Lower leg skin (tissue), 4 donors: ENCODE measurements around the gene GNG2. TPM values are rescaled to one million over a fixed set of nuclear protein-coding genes. Genes with fewer than 3 reads are reported as not detected.

Experiments used
- DNase-seq, 2 donors: peaks; one replicate each; pipeline ENCODE4 v3.0.0-alpha.2; 2019; ENCODE audit warnings: low spot score in 2 of 2
- H3K4me3 ChIP-seq: fragments of 200-600 bp; sonication (generic); 2 replicates; pipeline ENCODE4 v1.5.1; 2017; ENCODE audit warnings: mild to moderate bottlenecking, low read depth; ENCODE audit not compliant: poor library complexity, severe bottlenecking
- POLR2A ChIP-seq, 2 donors: fragments of 450-650 bp; IDR thresholded peaks; one replicate each; pipeline ENCODE4 v1.6.1; 2016 to 2017; ENCODE audit warnings: antibody characterized with exemption in 2 of 2, mild to moderate bottlenecking in 1 of 2, moderate library complexity in 1 of 2
- WGBS, 2 donors: methylation state at CpG; one replicate each; pipeline ENCODE4 v1.1.5; 2018; 5-methylcytosine and 5-hydroxymethylcytosine counted together
- intact Hi-C: fragments of 100-400 bp; cut with DNase I; formaldehyde crosslinking; loops from one replicate; pipeline ENCODE4 v1.15.0; 2023; ENCODE audit warnings: low total_unique reads
- total RNA-seq, 4 donors: library from RNA; depleted of rRNA; stranded (reverse); fragments of >200 nt; gene quantifications; one replicate each; pipeline ENCODE4 v1.1.0, GENCODE V29; 2016
- TF ChIP-seq, protein P1 (sequence below), 3 donors: fragments of 450-650 bp; IDR thresholded peaks; one replicate each; pipeline ENCODE4 v1.5.1; 2016; ENCODE audit warnings: antibody characterized with exemption in 3 of 3, mild to moderate bottlenecking in 3 of 3, moderate library complexity in 2 of 3

GNG2 gene
- total RNA-seq, 4 donors from 2014 or later = 4.0 to 6.6 (median 5.0) TPM

DNA sequence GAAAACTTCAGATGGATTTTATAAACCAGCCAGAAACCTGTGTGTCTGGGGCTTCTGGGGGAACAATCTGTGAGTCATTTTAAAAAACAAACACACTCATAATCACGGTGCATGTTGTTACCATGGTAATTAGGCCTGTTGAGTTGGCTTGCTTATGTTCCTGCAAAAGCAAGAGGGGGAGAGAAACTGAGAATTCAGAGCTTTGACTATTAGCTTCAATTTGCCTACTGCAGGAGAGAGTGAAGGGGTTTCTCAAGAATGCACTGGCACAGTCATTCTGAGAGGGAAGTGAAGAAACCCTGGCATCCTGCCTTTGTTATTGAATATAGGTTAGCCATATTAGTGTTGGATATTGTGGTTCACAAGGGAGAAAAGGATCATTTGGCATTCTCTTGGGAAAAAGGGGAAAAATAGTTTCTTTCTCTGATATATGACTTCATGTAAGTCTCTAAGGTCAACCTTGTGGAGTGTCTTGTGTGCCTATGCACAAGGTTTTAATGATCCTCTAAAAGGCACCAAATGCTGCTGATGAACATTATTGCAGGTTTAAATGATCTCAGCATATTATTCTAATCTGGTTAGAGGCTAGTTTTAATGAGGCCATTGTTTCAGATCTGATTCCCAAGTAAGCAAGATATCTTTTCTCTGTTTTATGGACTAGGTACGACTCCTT lies 12.9 kb downstream of the GNG2 start:
- intact Hi-C loops = no loop called here
- no peak for DNase-seq
- H3K4me3 ChIP-seq = no peak overlapping the region
- TF ChIP-seq, protein P1, sequence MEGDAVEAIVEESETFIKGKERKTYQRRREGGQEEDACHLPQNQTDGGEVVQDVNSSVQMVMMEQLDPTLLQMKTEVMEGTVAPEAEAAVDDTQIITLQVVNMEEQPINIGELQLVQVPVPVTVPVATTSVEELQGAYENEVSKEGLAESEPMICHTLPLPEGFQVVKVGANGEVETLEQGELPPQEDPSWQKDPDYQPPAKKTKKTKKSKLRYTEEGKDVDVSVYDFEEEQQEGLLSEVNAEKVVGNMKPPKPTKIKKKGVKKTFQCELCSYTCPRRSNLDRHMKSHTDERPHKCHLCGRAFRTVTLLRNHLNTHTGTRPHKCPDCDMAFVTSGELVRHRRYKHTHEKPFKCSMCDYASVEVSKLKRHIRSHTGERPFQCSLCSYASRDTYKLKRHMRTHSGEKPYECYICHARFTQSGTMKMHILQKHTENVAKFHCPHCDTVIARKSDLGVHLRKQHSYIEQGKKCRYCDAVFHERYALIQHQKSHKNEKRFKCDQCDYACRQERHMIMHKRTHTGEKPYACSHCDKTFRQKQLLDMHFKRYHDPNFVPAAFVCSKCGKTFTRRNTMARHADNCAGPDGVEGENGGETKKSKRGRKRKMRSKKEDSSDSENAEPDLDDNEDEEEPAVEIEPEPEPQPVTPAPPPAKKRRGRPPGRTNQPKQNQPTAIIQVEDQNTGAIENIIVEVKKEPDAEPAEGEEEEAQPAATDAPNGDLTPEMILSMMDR (IDR thresholded peaks at IDR 0.05) = no peak
- TF ChIP-seq POLR2A (IDR thresholded peaks at IDR 0.05) = no peak
- 33 to 39% methylated on average over 2 of the region's 2 CpGs for WGBS, 2 donors

DNA sequence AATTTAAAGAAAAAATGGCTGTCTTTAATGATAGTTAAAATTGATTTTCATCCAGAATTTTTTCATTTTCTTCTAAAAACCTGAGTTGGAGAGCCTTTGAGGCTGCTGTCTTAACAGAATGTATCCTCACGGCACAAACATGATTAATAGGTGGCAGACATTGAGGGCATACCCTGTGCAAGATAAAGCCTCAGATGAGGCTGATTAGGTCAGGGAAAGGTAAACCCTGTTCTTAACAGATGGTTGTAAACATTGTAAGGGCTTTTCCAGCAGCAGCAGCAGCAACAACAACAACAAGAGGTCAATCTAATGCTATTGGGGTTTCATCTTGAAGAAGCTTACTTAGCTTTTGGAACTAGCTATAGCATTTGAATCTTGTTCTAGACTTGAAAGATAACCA lies 17.4 kb downstream of the GNG2 start:
- intact Hi-C loops = no loop called here
- WGBS, 2 donors = 95 to 100% methylated on average over 1 of the region's 1 CpG
- H3K4me3 ChIP-seq = no peak overlapping the region
- TF ChIP-seq, protein P1 (IDR thresholded peaks at IDR 0.05) = no peak
- TF ChIP-seq POLR2A (IDR thresholded peaks at IDR 0.05) = no peak
- no peak for DNase-seq

DNA sequence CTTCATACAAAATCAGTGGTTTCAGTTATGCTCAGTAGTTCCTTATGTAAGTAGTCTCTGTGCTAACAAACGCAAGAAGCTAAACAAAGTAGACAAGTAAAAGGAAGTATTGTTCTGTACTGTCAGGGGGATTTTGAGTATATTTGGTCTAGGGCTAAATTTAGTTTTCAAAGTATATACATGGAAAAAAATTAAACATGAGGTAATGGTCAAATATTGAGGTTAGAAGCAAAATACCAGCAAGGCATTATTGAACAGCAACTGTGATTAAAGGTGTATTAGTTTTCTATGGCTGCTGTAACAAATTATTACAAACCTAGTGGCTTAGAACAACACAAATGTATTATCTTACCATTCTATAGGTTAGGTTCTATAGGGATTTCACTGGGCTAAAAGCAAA lies 18.8 kb downstream of the GNG2 start:
- 87 to 89% methylated on average over 1 of the region's 1 CpG for WGBS, 2 donors
- no peak for DNase-seq
- intact Hi-C loops = no loop called here

DNA sequence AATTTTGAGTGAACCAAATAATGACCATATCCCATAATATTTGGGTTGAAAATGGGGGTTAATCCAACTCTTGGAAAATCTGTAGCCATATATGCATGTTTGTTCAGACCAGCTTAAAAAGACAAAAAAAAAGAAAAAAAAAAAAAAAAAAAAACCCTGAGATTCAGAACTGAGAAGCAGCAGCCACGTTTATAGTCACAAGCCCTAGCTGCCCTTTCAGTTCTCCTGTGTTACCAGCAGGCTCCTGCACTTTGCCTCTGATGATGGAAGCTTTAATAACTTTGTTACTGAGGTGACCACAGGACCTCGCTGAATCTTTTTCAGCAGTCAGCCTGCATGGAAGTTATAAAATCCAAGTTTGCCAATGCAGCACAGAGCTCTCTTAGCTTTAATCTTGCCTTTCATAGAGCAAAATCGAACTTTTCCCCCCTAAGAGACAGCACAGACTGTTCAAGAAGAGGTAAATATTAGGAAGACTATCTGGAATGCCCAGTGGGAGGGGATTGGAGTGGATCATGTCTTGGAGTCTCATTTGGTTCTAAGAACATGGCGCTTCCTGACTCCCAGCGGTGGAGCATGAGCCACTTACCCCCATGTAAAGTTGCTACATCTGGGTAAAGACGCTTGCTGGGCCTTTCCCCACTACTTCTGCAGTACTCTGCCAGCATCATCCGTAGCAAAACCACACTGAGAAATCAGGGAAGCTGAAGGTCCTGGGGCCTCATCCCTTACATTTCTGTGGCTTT lies 20.6 kb downstream of the GNG2 start:
- intact Hi-C loops = no loop called here
- 65 to 66% methylated on average over 7 of the region's 7 CpGs for WGBS, 2 donors
- TF ChIP-seq, protein P1 (IDR thresholded peaks at IDR 0.05) = no peak
- TF ChIP-seq POLR2A (IDR thresholded peaks at IDR 0.05) = no peak
- no peak for DNase-seq
- no peak overlapping the region for H3K4me3 ChIP-seq

More for the DNA sequence above, 18.8 kb downstream of the GNG2 start:
- no peak overlapping the region for H3K4me3 ChIP-seq
- no peak for TF ChIP-seq POLR2A (IDR thresholded peaks at IDR 0.05)
- TF ChIP-seq, protein P1 (IDR thresholded peaks at IDR 0.05) = no peak

DNA sequence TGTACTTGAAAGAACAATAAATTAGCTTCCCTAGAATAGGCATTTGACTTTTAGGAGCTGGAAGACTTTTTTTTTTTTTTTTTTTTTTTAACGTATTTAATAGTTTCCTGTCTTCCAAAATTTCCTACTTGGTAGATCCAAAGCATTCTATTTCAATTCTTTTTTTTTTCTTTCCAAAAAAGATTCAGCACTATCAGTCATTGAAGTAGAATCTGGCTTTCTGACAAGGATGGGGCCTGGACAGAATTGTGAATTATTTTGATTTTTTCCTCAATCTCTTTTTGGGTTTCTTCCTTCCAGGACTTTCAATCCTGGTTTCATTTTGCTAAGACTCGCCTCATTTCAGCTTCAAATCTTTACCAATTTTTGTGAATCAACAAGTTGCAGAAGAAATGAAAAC lies 21.2 kb downstream of the GNG2 start:
- intact Hi-C loops = no loop called here
- no peak overlapping the region for H3K4me3 ChIP-seq
- no peak for DNase-seq
- WGBS, 2 donors = 55 to 57% methylated on average over 2 of the region's 2 CpGs
- TF ChIP-seq, protein P1 (IDR thresholded peaks at IDR 0.05) = no peak
- TF ChIP-seq POLR2A (IDR thresholded peaks at IDR 0.05) = no peak
